GM11168 (cell line): ENCODE results near the gene FOXJ3.

Experiments
- in situ Hi-C: fragments of 300-500 bp; cut with MboI; formaldehyde crosslinking; loops from one replicate; pipeline ENCODE4 v1.12.0; 2022; ENCODE audit warnings: low sequenced_read_pairs; ENCODE audit not compliant: unreplicated experiment

Gene FOXJ3

GRCh38 chr1:42133809-42134526 lies 201.1 kb downstream of the FOXJ3 start:
- in situ Hi-C loops: no loop called here

GRCh38 chr1:42133390-42133789 lies 201.6 kb downstream of the FOXJ3 start:
- in situ Hi-C loops: no loop called here

GRCh38 chr1:42130061-42130660 lies 204.9 kb downstream of the FOXJ3 start:
- in situ Hi-C loops: no loop called here

- in situ Hi-C loops: no loop called here
Observed at GRCh38 chr1:42128964-42129363, 206.1 kb downstream of the FOXJ3 start.

- in situ Hi-C loops: no loop called here
Observed at GRCh38 chr1:42128499-42128898, 206.5 kb downstream of the FOXJ3 start.

- in situ Hi-C loops: no loop called here
Observed at GRCh38 chr1:42127767-42128166, 207.3 kb downstream of the FOXJ3 start.
